Measurements from ENCODE around the gene GNAS-AS1.

GNAS-AS1 gene

DNA sequence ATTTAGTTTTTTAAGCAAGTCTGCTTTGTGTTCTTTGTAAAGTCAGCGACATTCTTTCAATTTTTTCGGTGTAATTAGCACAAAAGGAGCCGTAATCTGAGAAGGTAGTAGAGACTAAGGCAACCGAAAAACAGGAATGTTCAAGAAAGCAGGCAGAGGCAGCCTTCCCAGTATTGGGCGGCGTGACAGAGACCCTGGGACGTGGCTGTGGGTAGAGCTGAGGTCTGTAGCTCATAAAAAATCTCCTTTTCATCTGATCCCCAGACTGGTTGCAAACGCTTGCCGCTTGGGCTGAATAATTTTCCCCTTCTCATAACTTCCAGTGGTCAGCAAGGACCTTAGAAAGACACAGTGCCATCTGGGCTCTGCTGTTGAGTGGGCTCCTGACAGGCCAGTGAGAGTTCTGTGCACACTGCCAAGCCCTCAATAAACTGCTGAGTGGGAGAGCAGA lies 32.6 kb upstream of the GNAS-AS1 start:
- peak; percentile 37 for DNase-seq (ENCODE audit: extremely low read depth, low read depth)
- no peak for TF ChIP-seq CTCF (IDR thresholded peaks at IDR 0.05; ENCODE audit: low read depth, low read length)

GRCh38 chr20:58882704-58883089 lies 32.0 kb upstream of the GNAS-AS1 start:
- TF ChIP-seq CTCF (IDR thresholded peaks at IDR 0.05; ENCODE audit: low read depth, low read length) = no peak
- no peak for DNase-seq (ENCODE audit: extremely low read depth, low read depth)

DNA sequence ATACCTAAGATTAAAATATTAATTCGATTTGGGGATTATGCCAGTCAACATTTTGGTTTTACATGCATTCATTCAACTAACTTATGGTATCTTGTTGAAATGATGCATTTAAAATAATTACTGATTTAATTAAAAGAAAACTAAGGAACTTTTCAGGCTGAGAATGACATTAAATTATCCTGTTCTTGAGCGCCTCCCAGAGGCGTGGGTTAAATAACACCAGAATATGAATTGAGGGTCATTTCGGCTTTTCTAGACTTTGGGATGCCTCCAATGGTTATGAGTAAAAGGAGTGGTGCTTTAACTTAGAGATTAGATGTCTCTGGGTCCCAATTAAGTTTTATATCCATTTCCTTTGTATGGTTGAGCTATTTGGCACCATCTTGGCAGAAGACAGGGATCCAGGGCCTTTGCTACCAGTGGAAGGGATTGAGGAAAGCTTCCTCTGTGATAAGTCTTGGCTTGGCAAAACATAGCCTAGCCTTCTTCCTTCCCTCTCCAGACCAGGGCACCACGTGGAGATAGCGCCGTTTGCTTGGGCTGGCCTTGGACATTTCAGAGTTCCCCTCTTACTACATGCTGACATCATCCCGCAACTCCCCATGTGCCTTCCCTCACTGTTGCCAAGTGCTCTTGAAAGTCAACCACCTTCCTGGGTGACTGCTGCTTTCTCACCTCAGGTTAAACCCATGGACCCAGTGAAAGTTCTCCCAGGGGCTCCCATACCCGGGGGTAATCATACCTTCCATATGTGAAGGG lies 30.5 kb upstream of the GNAS-AS1 start:
- DNase-seq (ENCODE audit: extremely low read depth, low read depth) = no peak
- no peak; the same call in 1 of the 2 replicates for TF ChIP-seq CTCF (IDR thresholded peaks at IDR 0.05; ENCODE audit: low read depth, low read length)

DNA sequence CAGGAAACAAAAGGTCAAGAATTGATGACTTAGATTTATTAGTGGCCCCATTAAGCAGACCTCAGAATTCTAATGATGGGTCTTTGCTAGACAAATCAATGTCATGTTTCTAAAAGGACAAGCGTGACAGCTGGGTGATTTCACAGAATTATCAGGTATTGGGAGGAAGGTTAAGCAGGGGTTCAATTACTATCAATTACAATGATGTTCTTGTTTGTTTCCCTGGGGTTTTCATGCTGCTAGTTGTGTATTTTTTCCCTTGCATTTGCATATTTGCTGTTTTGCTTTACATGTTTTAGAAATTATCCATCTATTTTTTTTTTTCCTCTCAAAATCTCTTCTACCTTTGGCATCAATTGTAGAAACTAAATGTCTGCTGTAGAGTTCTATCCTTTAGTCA lies 29.7 kb upstream of the GNAS-AS1 start:
- TF ChIP-seq CTCF (IDR thresholded peaks at IDR 0.05; ENCODE audit: low read depth, low read length) = no peak
- no peak for DNase-seq (ENCODE audit: extremely low read depth, low read depth)

- TF ChIP-seq CTCF (IDR thresholded peaks at IDR 0.05; ENCODE audit: low read depth, low read length) = no peak
Measured at GRCh38 chr20:58878399-58878798, 27.7 kb upstream of the GNAS-AS1 start.

DNA sequence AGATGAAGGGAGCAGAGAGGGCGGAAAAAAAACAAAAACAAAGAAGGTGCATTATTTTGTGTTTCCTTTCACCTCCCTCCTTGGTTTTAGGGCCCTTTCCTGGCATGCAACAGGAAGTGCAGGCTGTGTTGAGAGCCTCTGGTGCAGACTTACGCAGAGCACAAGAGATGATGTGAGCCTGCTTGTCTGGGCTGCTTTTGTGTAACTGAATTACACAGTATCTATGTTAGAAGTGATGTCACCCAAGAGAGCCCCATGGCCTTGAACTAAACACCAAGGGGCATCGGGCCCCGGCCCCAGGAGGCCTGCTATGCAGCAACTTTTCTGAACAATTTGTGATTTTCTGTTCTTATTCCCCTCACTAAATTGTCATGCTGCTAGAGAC lies 27.3 kb upstream of the GNAS-AS1 start:
- DNase-seq (ENCODE audit: extremely low read depth, low read depth) = no peak
- TF ChIP-seq CTCF (IDR thresholded peaks at IDR 0.05; ENCODE audit: low read depth, low read length) = no peak

More at GRCh38 chr20:58878399-58878798, 27.7 kb upstream of the GNAS-AS1 start:
- DNase-seq (ENCODE audit: extremely low read depth, low read depth) = no peak

DNA sequence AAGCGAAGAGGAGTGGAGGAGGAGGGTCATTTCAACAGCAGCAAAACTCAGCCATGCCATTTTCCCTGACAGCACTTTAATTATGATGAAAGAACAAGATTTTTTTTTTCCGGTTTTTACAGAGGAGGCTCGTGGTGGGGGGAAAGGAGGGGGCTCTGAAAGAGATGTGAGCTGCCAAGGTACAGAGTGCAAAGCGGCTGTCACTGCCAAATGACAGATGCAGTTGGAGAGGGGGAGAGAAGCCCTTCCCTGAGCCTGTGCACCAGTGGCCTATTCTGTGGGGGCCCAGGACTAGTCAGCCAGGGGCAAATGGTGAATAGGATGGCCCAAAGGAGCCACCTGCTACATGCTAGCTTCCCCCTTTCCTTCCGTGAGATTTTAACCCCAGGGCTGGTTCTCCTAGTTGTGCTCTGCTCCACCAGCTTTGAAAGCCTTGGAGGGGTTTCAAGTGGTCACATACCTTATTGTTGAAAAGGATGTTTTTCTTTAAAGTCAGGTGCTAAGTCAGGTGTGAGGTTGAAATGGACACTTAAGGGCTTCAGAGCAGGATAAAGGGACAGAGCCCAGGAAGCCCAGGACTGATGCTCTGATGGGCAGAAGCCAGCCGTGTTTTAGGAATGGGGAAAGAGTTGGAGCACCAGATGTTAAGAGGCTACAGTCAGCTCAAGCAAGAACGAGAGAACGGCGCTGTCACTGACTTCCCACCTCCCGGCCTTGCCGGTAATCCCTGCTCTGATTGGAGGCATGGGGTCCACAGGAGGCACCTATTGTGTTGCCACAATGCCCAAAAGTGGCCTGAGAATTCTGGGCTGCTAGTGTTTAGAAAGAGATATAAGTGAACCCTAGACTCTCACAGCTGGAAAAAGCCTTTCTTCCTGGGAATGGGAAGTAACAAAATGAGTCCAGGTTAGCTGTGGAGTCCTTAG lies 26.6 kb upstream of the GNAS-AS1 start:
- no peak for DNase-seq (ENCODE audit: extremely low read depth, low read depth)
- TF ChIP-seq CTCF (IDR thresholded peaks at IDR 0.05; ENCODE audit: low read depth, low read length) = no peak
